GM18502 (cell line): ENCODE measurements around the gene FOXK2.

ENCODE experiments used
- ATAC-seq: cut with Tn5 transposase; IDR thresholded peaks from one replicate; pipeline ENCODE4 v1.9.1; 2021; ENCODE audit warnings: mild to moderate bottlenecking; ENCODE audit not compliant: unreplicated experiment, poor library complexity

FOXK2 gene

DNA sequence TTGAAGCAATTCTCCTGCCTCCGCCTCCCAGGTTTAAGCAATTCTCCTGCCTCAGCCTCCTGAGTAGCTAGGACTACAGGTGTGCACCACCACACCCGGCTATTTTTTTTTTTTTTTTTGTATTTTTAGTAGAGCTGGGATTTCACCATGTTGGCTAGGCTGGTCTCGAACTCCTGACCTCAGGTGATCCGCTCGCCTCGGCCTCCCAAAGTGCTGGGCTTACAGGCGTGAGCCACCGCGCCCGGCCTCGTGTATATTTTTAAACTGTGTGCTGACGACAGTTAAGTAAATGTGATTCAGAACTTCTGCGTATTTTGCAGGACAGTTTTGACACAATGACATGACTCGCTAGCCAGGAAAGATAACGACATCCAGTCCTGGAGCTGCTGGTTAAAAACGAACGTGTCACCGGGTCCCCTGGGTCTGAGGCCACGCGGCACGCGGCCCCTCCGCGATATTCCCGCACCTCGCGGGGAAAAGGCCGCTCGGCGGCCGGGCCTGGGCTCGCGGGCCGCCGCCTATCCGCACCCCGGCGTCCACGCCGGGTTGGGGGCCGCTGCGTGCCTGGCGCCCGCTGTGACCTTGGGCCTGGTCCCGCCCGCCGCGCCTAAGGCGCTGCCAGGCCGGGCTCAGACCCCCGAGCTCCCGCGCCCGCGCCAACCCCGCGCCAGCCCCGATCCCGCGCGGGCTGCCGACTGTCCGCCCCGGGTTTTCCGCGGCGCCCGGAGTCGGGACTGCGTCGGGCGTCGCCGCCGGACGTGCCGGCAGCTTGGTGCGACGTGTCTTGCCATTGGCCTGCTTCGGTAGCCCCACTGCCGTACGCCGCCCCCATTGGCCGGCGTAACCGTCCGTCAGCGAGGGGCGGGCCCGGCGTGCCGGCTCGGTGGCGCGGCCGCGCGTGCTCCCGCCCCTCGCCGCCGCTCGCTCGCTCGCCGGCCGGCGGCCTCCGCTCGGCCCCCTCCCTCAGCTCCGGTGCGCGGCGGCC lies at the start of gene FOXK2:
FOXK2 (plus strand) TSS at position 907 of the 985 bp plus-strand sequence. CDS start 157 bp downstream, outside the sequence.
- ATAC-seq = peak; percentile 94

DNA sequence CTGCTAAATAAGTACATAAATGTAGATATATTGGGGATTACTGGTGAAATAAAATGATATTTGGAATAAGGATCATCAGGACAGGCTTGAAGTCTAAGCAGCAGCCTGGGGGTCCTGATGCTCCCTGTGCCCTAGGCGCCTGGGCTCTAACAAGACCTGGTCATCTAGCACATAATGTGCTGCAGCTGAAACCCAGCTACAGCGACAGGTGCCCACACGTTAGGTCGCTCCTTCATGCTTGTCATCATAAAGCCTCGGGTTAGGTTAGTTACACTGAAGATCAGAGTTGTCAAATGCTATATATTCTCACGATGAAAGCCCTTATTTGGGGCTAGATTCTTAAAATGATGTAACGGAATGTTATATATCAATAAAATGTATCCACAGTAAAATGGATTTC lies 49.5 kb upstream of the FOXK2 start:
- ATAC-seq = no peak

DNA sequence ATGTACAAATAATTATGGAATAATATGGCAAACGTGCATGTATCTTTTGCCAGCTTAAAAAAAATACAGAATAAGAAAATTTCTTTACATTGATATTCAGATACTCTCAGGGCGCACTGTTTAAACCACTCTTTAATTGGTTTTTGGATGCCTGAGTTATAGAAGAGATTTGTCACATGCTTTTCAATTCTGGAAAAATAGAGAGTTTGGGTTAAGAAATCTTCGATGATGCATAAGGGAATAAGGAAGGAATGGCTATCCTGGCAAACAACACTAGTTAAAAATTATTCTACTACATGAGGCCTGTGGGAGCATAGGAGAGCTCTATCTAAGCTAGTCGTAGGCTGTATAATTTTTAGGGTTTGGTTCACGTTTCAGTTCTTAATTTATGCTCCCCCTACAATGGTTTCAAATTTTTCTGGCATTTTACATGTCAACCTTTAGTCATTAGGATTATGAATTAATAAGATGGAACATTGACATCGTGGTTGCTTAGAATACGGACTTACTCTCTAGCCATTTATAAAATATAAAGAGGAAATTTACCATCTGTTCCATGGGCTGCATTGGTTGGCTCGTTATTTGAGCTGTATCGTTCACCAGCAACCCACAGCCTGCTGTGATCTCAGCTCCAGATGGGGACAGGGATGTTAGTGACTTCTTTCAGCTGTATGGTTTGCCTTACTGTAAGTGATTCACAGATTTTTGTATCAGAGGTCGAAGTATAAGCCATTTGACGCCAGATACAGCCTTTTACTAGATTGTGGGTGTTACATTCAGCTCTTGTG lies 45.1 kb upstream of the FOXK2 start:
- no peak for ATAC-seq

DNA sequence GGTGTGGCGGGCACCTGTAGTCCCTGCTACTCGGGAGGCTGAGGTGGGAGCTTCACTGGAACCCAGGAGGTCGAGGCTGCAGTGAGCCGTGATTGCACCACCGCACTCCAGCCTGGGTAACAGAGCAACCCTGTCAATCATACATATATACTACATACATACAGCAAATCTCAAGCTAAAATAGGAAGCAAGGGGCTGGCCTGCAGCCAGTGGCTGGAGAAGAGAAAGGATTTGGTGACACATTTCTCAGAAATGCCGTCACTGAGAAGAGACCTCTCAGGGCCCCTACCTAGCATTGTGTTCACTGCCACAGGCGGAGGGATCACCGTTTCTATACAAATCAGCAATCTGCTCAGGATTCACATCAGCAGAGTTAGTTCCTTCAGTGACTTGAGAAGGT lies 44.1 kb upstream of the FOXK2 start:
- ATAC-seq = no peak

DNA sequence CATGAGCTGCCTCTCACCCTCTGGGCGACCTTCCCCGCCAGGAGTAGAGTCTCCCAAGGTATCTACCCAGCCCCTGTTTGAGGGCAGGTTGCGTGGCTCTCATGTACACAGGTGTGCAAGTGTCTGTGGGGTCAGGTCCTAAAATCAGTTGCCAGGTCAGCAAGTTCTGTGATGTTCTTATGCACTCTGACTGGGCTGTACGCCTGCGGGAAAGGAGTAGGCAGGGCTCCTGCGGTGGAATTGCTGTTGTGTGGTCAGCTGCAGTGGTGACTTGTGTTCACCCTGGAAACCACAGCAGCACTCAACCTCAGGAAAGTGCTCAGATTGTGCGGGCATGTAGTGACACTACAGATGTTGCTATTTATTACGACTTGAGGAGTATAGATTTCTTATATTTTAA lies 41.6 kb upstream of the FOXK2 start:
- no peak for ATAC-seq

DNA sequence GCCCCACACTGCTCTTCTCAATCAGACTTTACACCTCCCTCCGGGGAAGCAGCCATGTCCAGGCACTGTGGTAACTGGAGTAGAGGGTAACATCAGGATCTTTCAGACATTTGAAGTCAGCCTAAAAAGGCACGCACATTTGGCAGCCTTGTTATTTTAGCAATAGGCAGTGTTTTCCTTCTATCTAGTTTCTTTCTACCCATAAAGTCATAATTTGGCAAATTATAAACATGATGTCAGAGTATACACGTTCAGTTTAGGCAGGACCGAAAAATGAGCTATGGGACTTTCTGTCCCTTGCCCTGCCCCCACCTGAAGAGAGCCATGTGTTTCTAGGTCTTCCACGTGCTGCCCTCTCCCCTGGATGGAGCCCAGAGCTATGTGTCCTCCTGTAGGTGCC lies 39.9 kb upstream of the FOXK2 start:
- no peak for ATAC-seq

DNA sequence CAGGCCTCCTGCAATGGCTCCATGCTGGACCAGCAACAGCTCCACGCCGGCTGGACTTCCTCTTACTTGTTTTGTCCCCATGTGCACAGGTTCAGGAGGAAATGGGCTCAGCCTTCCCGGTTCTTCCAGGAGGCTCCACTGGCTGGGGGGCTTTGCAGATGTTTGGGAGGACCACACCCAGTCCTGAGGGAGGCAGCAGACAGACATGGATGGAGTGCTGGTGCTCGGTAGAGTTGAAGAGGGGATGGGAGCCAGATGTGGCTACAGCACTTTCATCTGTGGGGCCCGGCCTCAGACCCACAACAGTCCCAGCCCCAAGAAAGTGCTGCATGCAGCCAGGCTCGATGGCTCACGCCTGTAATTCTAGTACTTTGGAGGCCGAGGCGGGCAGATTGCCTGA lies 39.2 kb upstream of the FOXK2 start:
- no peak for ATAC-seq

DNA sequence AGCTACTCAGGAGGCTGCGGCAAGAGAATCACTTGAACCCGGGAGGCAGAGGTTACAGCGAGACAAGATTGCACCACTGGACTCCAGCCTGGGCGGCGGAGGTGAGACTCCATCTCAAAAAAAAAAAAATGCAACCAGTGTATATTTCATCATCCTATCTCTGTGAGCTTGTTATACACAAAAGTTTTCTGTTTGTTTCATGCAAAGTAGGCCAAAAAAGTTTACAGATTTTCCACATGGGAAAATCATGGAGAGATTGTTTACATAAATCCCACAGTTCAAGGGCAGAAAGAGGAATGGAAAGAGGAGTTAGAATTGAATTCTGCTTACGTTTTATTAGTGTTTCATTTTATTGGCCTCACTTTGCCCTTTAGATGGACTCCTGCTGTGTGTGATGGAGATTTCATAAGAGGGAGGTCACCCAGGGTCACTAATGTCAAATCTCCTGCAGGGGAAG lies 36.3 kb upstream of the FOXK2 start:
- no peak for ATAC-seq

DNA sequence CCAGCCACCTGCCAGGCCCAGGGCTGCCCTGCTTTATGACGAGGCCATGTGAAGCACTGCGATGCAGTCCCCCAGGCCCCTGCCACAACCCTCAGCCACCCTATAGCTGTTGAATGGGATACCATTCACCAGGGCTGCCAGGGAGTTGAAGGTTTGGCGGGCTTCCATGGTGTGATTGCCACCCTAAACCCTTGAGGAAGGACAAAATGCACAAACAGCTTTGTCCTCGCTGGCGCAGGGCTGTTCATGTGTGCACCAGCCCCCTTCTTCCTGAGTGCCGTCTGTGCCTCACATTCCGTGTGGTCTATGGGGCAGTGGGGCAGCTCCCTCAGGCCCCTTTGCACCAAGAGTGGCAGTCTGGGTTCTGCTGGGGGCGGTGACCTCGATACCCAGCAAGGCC lies 35.7 kb upstream of the FOXK2 start:
- ATAC-seq = no peak

DNA sequence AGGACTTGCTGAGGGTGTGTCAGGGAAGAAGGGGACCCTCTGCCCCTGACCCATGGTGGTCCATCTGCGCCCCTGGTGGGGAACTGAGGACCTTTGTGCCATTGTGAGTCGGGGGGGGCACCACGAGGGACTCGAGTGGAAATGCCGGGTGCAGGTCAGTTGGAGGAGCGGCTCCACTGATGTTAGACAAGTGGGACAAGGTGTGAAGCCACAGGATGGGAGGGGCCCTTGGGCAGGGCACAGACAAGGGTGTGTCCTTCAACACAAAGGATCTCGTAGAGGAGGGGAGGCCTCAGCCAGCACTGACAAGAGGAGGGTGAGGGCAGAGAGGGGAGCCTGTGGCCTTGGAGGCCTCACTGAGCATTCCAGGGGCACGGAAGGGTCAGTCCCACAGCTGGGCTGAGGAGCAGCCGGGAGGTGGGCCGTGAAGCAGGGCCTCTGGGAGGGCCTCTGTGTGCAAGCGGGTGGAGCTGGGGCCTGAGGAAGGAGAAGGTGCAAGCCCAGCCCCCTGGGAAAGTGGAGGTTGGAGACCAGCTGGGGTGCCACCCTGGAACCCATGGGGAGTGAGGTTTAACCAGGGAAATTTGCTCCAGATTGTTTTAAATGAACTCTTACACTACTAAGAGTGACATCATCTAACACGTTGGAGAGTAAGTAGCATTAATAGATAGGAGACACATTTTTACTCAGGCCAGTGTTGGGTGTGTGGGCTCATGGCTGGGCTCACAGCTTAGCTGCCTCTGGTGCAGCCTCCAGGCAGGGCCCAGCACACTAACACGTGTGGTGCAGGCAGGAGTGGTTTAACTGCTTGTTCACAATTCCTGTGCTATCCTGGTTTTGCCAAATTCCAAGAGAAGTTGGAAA lies 33.1 kb upstream of the FOXK2 start:
- ATAC-seq = no peak

DNA sequence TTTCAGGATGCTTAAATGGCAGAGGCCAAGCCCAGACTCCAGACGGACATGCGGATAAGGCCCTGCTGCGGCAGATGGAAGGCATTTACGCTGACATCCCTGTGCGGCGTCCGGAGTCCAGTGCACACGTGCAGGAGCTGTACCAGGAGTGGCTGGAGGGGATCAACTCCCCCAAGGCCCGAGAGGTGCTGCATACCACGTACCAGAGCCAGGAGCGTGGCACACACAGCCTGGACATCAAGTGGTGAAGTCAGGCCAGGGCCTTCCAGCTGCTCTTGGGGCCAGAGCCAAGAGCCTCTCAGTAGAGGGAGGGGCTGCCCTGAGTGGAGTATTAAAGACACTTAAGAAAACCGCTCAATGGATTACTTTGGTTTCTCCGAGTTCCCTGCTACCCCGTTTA lies 31.6 kb upstream of the FOXK2 start:
- ATAC-seq = no peak

DNA sequence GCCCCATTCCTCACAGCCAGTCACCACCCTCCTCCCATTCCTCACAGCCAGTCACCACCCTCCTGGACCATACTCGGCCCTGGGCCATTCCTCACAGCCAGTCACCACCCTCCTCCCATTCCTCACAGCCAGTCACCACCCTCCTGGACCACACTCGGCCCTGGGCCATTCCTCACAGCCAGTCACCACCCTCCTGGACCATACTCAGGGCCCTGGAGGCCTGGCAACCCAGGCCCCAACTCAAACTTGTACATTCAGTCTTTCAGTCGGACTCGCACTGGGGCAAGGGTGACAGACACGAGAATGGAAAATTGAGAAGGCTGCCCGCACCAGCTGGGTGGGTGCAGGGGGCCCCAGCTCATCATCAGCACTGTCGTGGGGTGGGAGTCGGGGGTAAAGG lies 30.4 kb upstream of the FOXK2 start:
- no peak for ATAC-seq

DNA sequence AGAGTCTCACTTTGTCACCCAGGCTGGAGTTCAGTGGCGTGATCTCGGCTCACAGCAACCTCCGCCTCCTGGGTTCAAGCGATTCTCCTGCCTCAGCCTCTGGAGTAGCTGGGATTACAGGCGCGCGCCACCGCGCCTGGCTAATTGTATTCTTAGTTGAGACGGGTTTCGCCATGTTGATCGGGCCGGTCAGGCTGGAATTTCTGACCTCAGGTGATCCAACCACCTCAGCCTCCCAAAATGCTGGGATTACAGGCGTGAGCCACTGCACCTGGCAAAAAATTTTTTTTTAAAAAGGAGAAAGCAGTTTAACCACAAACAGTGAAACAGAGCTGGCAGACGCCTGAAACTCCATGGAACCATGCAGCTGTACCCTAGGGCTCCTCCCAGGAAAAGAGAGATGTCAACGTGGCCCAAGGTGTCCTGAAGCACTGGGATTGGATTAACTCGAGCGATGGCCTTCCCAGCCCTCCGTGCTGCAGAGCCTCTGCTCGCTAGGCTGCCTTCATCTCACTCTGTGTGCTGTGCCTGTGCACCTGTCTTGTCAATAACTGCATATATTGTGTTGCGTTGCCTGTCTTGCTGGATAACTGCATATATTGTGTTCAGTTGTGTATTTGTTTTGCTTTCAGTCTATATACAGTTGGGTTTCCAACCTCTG lies 29.6 kb upstream of the FOXK2 start:
- ATAC-seq = no peak

DNA sequence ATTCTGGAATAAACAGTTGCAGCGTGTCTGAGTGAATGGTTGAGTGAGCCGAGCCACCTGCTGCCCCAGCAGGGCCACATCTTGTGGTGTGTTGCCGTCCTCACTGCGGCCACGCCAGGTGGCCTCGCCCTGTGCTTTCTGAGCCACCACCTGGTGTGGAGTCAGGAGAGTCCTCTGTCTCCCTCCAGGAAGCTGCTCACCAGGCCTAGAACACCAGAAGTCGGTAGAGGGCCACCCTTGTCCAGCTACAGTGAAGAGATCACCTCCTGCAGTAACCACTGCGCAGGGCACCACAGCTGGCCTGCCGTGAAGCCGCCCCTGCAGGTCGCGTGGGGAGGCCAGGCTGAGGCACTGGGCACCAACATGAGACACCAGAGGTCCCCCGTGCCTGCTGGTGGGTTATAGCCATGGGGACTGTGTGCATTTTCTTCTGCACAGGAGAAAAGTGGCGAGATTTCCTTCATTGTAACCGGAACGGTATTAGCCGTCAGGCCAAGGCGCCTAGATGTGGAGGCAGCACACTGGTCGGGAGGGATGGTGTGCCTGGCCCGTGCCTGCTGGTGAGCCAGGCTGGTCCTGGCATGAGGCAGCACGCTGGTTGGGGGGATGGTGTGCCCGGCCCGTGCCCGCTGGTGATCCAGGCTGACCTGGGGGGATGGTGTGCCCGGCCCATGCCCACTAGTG lies 28.9 kb upstream of the FOXK2 start:
- no peak for ATAC-seq

DNA sequence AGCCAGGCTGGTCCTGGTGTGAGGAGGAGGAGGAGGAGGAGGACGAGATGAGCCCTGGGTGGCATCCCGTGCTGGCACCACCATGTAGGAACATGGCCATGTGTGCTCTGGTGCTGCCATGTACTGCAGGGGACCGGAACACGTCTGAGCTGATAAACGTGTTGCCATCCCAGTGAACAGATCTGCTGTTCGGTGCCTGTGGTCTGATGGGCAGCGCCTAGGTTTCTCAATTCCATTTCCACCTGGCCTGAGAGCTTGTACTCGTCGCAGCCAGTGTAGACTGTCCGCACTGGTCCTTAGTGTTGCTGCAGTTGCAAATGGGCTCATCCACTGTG lies 28.4 kb upstream of the FOXK2 start:
- no peak for ATAC-seq

DNA sequence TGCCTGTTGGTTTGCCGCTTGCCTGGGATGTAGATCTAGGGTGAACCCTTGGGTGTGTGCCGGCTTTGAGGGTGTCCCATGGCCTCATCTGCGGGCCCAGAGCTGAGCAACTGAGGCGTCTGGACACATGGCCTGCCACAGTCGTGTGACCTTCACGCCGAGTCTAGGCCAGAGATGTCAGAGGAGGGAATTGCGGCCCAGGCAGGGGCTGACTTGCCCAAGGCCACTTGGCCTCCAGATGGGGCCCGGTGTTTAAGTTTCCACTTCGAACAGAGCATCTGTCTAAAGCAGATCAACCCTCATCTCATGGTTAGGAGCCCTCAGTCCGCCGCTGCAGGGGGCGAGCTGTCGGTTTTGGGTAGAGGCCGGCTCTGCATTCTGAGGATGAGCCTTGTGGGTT lies 28.0 kb upstream of the FOXK2 start:
- no peak for ATAC-seq

DNA sequence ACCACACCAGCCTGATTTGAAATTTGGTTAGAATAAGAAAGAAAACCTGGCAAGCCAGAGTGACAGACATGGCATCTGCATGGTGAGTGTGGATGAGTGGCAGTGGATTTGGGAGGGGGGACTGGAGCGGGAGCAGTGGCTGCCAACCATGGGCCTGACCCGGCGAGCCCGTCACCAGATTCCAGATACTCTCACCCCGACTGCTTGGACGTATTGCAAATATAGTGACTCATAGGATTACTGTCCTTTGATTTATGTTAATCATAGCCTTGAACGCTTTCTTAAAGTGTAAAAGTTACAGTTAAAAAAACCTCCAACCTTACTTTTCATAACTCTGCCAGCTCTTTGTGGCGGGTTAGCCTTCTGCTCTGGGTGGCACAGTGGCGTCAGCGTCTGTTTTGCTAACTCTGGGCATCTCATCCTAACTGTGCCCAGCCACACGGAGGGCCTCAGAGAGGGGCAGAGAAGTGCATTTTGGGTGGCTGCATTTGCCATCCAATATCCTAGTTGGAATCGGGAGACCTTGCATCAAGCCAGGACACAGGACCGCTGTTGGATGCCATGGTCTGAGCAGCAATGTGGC lies 26.8 kb upstream of the FOXK2 start:
- ATAC-seq = no peak

DNA sequence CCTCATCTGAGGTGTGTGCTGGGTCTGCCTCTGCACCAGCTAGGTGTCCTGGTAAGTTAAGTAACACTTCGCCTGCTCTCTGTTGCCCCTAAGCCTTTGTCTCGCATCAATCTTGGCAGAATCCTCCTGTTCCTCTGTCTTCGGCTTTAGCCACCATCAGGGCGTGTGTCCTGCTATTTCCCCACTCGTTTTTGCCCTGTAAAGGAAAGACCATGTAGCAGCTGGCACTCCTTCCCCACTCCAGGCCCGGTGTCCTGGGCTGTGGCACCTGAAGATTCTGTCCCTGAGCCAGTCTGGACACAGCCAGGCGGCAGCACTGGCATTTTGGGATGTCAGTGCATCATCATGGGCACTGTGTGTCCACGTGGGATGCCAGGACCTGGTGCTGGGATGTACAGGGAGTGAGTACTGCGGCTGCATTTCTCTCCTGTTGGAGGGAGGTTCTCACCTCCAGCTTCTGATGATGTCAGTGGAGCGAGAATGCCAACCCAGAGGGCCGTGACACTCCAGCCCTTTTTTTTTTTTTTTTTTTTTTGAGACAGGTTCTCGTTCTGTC lies 26.2 kb upstream of the FOXK2 start:
- ATAC-seq = no peak
